Lung (tissue), 12 donors: ENCODE results near the gene SHMT1. TPM values are rescaled to one million over a fixed set of nuclear protein-coding genes. Genes with fewer than 3 reads are reported as not detected.

Experiments
- ATAC-seq: fragments of 200-7000 bp; cut with Tn5 transposase; one replicate; pipeline ENCODE4 v1.9.1; 2020; ENCODE audit warnings: moderate number of reproducible peaks; ENCODE audit not compliant: insufficient read depth, low FRiP score
- DNase-seq, 3 donors: peaks; one replicate each; pipeline ENCODE4 v3.0.0-alpha.2; 2013 to 2017
- H3K27ac ChIP-seq, 2 donors: one replicate each; pipeline ENCODE4 v1.5.1; 2013; ENCODE audit warnings: mild to moderate bottlenecking in 2 of 2, moderate library complexity in 2 of 2, control low read depth in 1 of 2, inconsistent platforms in 1 of 2, low read depth in 1 of 2, low read length in 1 of 2
- H3K27me3 ChIP-seq, 3 donors: one replicate each; pipeline ENCODE4 v1.5.1; 2013; ENCODE audit warnings: low read length in 2 of 3; ENCODE audit not compliant: control insufficient read depth in 3 of 3, insufficient read depth in 3 of 3
- H3K36me3 ChIP-seq, 4 donors: one replicate each; pipeline ENCODE4 v1.5.1; 2013; ENCODE audit warnings: low read length in 4 of 4, mild to moderate bottlenecking in 1 of 4, moderate library complexity in 1 of 4; ENCODE audit not compliant: control insufficient read depth in 4 of 4, insufficient read depth in 4 of 4
- H3K4me1 ChIP-seq, 5 donors: one replicate each; pipeline ENCODE4 v1.5.1; 2013; ENCODE audit warnings: low read length in 5 of 5, mild to moderate bottlenecking in 2 of 5, moderate library complexity in 1 of 5; ENCODE audit not compliant: control insufficient read depth in 5 of 5, insufficient read depth in 5 of 5
- H3K4me3 ChIP-seq: one replicate; pipeline ENCODE4 v1.5.1; 2013; ENCODE audit warnings: mild to moderate bottlenecking, control low read depth, moderate library complexity
- H3K9ac ChIP-seq, 2 donors: one replicate each; pipeline ENCODE4 v1.5.1; 2013; ENCODE audit warnings: low read length in 2 of 2, control low read depth in 1 of 2; ENCODE audit not compliant: insufficient read depth in 1 of 2
- H3K9me3 ChIP-seq, 4 donors: one replicate each; pipeline ENCODE4 v1.5.1; 2013; ENCODE audit warnings: low read length in 3 of 4, mild to moderate bottlenecking in 1 of 4, moderate library complexity in 1 of 4; ENCODE audit not compliant: control insufficient read depth in 4 of 4, insufficient read depth in 3 of 4
- WGBS, 2 donors: extraction: QIAGEN DNeasy Blood & Tissue Kit; methylation state at CpG; one replicate each; pipeline ENCODE4 v1.1.7; 2013; 5-methylcytosine and 5-hydroxymethylcytosine counted together
- polyA plus RNA-seq, 2 donors: library from polyadenylated mRNA; stranded (reverse); fragments of 200-250 nt; gene quantifications; one replicate each; pipeline ENCODE4 v1.2.1, GENCODE V29; 2013
- total RNA-seq, 2 donors: library from RNA; depleted of rRNA in 1 of 2; stranded (reverse); fragments of >200 nt in 1 of 2; gene quantifications; one replicate each; pipeline ENCODE4 v1.2.1, GENCODE V29; 2014 to 2021
- TF ChIP-seq, protein P1 (sequence below): IDR thresholded peaks from 2 replicates; pipeline ENCODE4 v1.5.1; 2012; ENCODE audit warnings: mild to moderate bottlenecking; ENCODE audit errors: control extremely low read depth, extremely low read depth
- donor health status: control.
- donor health status: control.
- donor health status: Bipolar disorder and iron deficiency.
- donor health status: healthy.
- donor health status: DM: yes; HTN: yes; CAD: no.

SHMT1 gene
- total and polyA plus RNA-seq, 4 donors, result 14.2 to 42.3 (median 25.3) TPM

DNA sequence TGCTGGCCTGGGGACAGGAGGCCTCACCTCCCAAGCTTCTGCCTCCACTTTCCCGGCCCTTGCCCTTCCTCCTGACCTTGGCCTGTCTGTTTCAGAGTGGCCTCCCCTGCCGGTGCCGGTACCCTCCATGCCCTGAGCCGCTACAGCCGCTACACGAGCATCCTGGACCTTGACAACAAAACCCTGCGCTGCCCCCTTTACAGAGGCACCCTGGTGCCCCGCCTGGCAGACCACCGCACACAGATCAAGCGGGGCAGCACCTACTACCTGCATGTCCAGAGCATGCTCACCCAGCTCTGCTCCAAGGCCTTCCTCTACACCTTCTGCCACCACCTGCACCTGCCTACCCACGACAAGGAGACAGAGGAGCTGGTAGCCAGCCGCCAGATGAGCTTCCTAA lies 40.8 kb downstream of the SHMT1 start:
- Histone ChIP-seq H3K4me3 (no peak overlapping the region), H3K27me3 (no peaks in the 10 kb centered on the region), H3K9me3 (no peaks in the 10 kb centered on the region), H3K9ac (no peak overlapping the region), H3K27ac (no peak overlapping the region), H3K4me1 (peaks cover 0 to 15% (median 6%) of the 10 kb centered on the region in 5 donors), H3K36me3 (peaks cover 2 to 56% (median 25%) of the 10 kb centered on the region in 4 donors)
- DNase-seq, result no peak
- WGBS, 2 donors, result 93 to 95% methylated on average over 12 of the region's 12 CpGs
- TF ChIP-seq, protein P1, sequence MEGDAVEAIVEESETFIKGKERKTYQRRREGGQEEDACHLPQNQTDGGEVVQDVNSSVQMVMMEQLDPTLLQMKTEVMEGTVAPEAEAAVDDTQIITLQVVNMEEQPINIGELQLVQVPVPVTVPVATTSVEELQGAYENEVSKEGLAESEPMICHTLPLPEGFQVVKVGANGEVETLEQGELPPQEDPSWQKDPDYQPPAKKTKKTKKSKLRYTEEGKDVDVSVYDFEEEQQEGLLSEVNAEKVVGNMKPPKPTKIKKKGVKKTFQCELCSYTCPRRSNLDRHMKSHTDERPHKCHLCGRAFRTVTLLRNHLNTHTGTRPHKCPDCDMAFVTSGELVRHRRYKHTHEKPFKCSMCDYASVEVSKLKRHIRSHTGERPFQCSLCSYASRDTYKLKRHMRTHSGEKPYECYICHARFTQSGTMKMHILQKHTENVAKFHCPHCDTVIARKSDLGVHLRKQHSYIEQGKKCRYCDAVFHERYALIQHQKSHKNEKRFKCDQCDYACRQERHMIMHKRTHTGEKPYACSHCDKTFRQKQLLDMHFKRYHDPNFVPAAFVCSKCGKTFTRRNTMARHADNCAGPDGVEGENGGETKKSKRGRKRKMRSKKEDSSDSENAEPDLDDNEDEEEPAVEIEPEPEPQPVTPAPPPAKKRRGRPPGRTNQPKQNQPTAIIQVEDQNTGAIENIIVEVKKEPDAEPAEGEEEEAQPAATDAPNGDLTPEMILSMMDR, result no peak
- ATAC-seq, result no peak

DNA sequence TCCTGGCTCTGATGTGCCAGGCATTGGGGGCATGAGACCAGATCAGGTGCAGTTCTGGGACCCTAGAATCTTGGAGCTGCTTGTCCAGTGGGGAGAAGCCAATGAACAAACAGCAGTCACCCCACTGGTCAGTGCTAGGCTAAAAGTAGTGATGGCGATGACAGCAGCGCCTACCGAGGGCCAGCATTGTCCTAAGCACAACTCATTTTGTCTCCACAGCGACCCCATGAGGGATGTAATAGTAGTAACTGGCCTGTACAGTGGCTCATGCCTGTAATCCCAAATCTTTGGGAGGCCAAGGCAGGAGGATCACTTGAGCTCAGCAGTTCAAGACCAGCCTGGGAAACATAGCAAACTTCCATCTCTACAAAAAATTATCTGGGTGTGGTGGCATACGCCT lies 42.0 kb downstream of the SHMT1 start:
- 77 to 87% methylated on average over 5 of the region's 5 CpGs for WGBS, 2 donors
- Histone ChIP-seq H3K9ac (no peak overlapping the region), H3K4me1 (peaks cover 3 to 26% (median 16%) of the 10 kb centered on the region in 5 donors), H3K9me3 (no peaks in the 10 kb centered on the region), H3K4me3 (no peak overlapping the region), H3K27ac (no peak overlapping the region), H3K36me3 (peaks cover 2 to 64% (median 30%) of the 10 kb centered on the region in 4 donors), H3K27me3 (no peaks in the 10 kb centered on the region)
- DNase-seq (no peak), ATAC-seq (no peak)
- TF ChIP-seq, protein P1, result no peak

DNA sequence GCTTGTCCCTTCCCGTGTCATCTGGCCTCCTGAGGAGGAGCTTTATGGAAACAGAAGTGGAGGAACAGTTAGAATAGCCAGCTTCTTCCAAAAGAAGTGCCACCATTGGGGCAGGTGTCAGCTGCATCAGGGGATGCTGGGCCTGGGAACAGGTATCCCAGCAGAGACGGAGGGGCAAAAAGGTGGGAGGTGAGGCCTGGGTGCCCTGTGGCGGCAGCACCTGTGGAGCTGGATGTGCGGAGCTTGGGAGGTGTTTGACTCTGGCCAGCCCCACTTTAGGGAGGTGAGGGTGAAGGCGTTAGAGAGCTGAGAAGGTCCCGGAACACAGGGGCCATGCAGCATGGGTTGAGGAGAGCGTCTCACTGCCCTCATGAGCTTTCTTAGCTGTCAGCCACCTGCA lies 43.0 kb downstream of the SHMT1 start:
- Histone ChIP-seq H3K36me3 (peaks cover 2 to 63% (median 27%) of the 10 kb centered on the region in 4 donors), H3K9me3 (no peaks in the 10 kb centered on the region), H3K27me3 (no peaks in the 10 kb centered on the region), H3K4me1 (peaks cover 3 to 33% (median 23%) of the 10 kb centered on the region in 5 donors), H3K27ac (no peak overlapping the region), H3K9ac (no peak overlapping the region), H3K4me3 (no peak overlapping the region)
- DNase-seq, result no peak
- ATAC-seq, result no peak
- TF ChIP-seq, protein P1, result no peak
- 92 to 93% methylated on average over 7 of the region's 7 CpGs for WGBS, 2 donors

DNA sequence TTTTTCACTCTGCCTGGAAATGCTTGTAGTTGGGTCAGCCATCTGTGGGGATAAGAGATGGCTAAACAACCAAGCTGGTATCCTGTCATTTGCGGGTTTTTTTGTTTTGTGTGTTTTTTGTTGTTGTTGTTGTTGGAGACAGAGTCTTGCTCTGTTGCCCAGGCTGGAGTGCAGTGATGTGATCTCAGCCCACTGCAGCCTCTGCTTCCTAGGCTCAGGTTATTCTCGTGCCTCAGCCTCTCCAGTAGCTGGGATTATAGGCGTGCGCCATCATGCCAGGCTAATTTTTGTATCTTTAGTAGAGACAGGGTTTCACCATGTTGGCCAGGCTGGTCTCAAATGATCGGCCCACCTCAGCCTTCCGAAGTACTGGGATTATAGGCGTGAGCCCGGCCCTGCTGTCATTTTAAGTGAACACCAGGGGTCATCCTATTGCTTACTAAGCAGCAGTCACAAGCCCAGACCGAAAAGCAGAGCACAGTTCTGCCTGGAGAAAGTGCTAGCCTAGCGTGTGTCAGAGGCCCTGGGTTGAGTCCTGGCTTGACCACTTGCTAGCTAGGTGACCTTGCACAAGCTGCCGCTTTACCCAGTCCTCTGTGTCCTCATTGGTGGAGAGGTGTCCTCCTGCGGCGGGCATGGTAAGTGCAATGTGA lies 43.6 kb downstream of the SHMT1 start:
- DNase-seq (peak; percentile 30 to 71 (median 55)), ATAC-seq (no peak)
- WGBS, 2 donors, result 70 to 80% methylated on average over 13 of the region's 13 CpGs
- Histone ChIP-seq H3K27ac (no peak overlapping the region), H3K36me3 (peaks cover 2 to 57% (median 22%) of the 10 kb centered on the region in 4 donors), H3K4me1 (peaks cover 3 to 33% (median 23%) of the 10 kb centered on the region in 5 donors), H3K9ac (no peak overlapping the region), H3K27me3 (no peaks in the 10 kb centered on the region), H3K4me3 (no peak overlapping the region), H3K9me3 (no peaks in the 10 kb centered on the region)
- TF ChIP-seq, protein P1, result no peak
